GM10266 (cell line): ENCODE measurements around the gene GH1.
"Not testable (repeated sequence)": the region's sequence is repeated elsewhere in the genome, so short reads cannot be mapped to it uniquely, and the experiment has no call there.

Experiments used
- DNase-seq: peaks from one replicate; pipeline ENCODE4 v3.0.0; 2012; ENCODE audit errors: extremely low spot score
- CTCF ChIP-seq: IDR thresholded peaks from 2 replicates; pipeline ENCODE4 v1.5.1; 2012; ENCODE audit warnings: mild to moderate bottlenecking, low read depth; ENCODE audit not compliant: control insufficient read depth, insufficient read depth; ENCODE audit errors: missing control alignments

GH1 gene

GRCh38 chr17:63889026-63889848, 29.4 kb downstream of the GH1 start:
- DNase-seq, result not testable (repeated sequence)

GRCh38 chr17:63885119-63885518, 33.5 kb downstream of the GH1 start:
- DNase-seq, result not testable (repeated sequence)

More at GRCh38 chr17:63889026-63889848, 29.4 kb downstream of the GH1 start:
- TF ChIP-seq CTCF, result peak; percentile 54

- not testable (repeated sequence) for DNase-seq
Observed at GRCh38 chr17:63882626-63883126, 36.0 kb downstream of the GH1 start.

GRCh38 chr17:63881935-63882601, 36.6 kb downstream of the GH1 start, which contains the start of gene GH2:
TSS of gene GH2 (minus strand) at chr17:63881944. CDS start at chr17:63881801, 143 bp downstream.
- DNase-seq, result peak; percentile 78
- peak; percentile 70 for TF ChIP-seq CTCF

GRCh38 chr17:63881337-63881736, 37.3 kb downstream of the GH1 start:
- not testable (repeated sequence) for DNase-seq

- no peak for TF ChIP-seq CTCF
- no peak for DNase-seq
Observed at GRCh38 chr17:63880706-63881105, 37.9 kb downstream of the GH1 start.

- not testable (repeated sequence) for DNase-seq
Observed at GRCh38 chr17:63878413-63878812, 40.2 kb downstream of the GH1 start.

GRCh38 chr17:63874693-63875092, 43.9 kb downstream of the GH1 start:
- not testable (repeated sequence) for DNase-seq

GRCh38 chr17:63874061-63874626, 44.5 kb downstream of the GH1 start:
- not testable (repeated sequence) for DNase-seq

GRCh38 chr17:63873577-63873976, 45.1 kb downstream of the GH1 start, which contains the start of gene CSH2:
TSS of gene CSH2 (minus strand) at chr17:63873677. CDS start at chr17:63873614, 63 bp downstream.
- not testable (repeated sequence) for DNase-seq

- DNase-seq, result not testable (repeated sequence)
Observed at GRCh38 chr17:63871646-63872365, 46.8 kb downstream of the GH1 start.

- not testable (repeated sequence) for DNase-seq
Observed at GRCh38 chr17:63870292-63870665, 48.4 kb downstream of the GH1 start.

- not testable (repeated sequence) for DNase-seq
Observed at GRCh38 chr17:63869491-63870291, 48.9 kb downstream of the GH1 start.
